ENCODE results near the gene LRRC74A.

The LRRC74A gene

DNA sequence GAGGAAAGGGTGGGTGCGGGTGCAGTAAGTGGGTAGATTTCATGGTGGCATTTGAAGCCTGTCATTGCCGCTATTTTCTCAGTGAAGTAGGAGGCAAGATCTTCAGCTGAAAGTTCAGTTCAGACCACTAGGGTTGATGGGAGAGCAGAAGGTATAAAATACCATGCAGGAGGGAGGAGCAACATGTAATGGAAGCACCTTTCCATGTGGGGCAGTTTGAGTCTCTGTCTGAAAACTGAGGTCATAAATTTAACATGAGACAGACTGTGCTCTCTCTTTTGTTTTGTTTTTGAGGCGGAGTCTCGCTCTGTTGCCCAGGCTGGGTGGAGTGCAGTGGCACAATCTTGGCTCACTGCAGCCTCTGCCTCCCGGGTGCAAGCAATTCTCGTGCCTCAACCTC, 22.7 kb downstream of the LRRC74A start:
- DNase-seq (ENCODE audit: low spot score) = no peak

DNA sequence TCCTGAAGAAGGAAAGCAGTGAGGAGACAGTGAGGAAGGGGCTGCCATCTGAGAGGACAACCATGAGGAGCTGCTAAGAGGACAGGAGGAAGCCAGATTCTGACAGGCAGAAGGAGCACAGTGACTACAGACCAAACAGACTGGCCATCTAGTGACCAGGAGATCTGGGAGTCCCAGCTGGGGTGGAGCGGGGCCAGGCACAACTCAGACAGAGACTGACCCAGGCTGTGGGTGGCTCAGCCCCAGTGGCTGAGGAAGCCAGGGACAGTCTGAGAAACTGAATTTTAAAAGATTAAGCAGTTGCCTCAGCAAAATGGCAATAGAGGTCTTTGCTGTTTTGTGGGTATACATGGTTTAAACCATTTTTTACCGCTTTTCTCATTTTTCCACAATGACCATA, 28.9 kb downstream of the LRRC74A start:
- no peak for DNase-seq (ENCODE audit: low spot score)

DNA sequence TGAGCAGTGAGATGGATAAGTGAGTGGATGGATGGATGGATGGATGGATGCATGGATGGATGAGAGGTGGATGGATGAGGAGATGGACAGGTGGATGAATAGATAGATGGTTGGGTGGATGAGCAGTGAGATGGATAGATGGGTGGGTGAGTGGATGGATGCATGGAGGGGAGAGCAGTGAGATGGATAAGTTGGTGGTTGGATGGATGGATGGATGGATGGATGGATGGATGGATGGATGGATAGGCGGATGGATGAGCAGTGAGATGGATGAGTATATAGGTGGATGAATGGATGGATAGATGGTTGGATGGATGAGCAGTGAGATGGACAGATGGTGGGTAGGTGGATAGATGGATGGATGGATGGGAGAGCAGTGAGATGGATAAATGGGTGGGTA, 30.6 kb downstream of the LRRC74A start:
- no peak for DNase-seq (ENCODE audit: low spot score)

DNA sequence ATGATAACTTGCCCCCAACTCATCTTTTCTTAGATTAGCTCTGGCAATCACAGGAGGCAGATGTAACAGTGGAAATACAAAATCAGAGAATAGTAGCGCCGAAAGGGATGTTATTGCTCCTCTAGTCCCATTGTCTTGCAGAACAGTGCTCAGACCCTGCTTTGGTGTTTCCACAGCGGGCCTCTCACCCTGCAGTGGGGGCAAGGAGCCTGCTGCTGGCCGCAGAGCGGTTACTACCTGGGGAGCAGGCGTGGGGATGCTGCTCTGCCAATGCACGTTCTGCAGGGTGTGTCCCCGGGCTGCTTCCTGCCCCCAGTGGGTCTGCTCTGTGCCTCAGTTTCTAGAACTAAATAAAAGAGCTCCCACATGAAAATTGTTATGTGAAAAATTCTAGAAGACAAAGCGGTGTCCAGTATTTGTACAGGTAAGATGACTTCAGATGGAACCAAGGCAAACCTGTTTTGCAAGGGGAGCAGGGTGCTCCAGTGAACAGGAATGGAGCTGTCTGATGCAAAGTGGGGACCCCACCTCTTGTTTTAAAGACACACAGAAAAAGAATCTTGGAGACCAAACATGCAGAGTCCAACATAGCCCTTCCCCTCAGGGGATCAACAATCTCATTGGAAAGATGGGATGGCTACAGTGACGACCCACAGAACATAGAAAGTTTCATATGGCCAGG, 35.5 kb downstream of the LRRC74A start:
- no peak for DNase-seq (ENCODE audit: low spot score)

DNA sequence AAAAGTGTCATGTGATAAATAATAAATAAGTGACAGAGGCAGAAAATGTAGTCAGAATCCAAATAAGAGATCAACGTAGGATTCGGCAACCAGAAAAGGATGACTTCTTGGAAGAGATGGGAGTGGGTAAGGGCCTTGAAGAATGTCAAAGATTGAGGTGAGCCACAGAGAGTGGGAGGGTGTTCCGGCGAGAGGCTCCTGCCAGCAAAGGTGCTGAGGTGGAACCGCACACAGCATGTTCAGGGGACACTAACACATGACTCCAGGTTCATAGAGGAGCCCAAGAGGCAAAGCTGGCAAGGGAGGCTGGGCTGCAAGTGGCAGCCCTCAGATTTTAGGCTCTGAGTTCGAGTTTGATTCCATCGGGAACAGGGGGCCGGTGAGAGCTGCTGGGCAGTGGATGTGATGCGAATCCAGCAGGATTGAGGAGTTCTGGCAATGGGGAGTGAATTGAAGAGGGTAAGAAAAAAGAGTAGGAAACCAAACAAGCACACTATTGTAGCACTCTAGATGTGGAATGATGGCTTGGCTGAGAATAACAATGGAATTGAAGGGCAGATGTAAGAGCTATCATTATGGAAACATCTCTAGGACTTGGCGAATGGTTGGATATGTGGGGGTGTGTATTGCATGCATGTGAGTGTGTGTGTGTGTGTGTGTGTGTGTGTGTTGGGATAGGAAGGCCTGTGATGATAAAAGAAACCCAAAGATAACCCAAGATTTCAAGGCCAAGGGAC, 36.5 kb downstream of the LRRC74A start:
- DNase-seq (ENCODE audit: low spot score) = no peak

DNA sequence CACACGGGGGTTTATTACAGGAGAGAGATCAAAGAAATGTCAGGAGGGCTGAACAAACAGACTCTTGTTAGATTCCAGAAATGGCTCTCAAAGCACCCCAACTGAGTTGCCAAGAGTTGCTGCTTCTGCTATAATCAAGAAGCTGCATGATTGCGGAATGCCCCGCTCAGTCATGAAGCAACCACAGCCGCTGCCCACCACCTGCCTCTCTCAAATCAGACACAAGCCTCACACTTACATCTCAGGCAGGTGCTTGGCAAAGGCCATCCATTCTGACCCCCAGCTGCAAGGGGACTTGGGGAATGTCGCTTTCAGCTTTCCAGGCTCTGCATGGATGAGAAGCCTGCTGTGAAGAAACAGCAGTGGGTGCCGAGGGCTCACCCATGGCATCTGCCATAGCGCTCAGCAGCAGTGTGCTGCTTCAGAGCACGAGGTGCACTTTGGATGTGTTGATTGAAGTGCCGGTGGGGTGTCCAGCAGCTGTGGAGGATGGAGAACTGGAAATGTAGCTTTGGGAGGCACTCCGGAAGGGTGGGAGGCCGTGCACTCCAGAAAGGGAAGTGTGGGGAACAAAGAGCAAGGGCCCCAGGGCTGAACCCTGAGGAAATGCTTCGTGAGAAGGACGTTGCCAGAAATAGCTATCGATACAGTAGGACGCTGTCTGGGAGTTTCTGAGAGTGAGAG, 37.7 kb downstream of the LRRC74A start:
- no peak for DNase-seq (ENCODE audit: low spot score)

DNA sequence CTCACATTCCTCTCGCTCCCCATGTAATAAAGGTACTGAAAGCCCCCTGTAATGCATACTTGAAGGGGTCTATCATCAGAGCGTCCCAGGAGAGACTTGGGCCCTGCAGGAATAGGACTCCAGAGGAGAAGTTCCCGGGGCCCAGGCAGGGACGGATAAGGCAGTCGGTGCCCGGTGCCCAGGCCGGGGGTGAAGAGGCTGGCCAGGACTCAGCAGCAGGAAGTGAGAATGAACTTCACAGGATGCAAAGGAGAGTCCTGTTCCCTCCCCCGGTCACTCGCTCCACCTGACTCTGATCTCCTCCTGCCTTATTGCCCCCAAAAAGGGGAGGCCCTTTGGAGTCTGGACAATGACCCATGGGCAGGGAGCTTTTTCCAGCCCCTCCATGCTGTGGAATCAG, 40.2 kb downstream of the LRRC74A start:
- DNase-seq (ENCODE audit: low spot score) = no peak

DNA sequence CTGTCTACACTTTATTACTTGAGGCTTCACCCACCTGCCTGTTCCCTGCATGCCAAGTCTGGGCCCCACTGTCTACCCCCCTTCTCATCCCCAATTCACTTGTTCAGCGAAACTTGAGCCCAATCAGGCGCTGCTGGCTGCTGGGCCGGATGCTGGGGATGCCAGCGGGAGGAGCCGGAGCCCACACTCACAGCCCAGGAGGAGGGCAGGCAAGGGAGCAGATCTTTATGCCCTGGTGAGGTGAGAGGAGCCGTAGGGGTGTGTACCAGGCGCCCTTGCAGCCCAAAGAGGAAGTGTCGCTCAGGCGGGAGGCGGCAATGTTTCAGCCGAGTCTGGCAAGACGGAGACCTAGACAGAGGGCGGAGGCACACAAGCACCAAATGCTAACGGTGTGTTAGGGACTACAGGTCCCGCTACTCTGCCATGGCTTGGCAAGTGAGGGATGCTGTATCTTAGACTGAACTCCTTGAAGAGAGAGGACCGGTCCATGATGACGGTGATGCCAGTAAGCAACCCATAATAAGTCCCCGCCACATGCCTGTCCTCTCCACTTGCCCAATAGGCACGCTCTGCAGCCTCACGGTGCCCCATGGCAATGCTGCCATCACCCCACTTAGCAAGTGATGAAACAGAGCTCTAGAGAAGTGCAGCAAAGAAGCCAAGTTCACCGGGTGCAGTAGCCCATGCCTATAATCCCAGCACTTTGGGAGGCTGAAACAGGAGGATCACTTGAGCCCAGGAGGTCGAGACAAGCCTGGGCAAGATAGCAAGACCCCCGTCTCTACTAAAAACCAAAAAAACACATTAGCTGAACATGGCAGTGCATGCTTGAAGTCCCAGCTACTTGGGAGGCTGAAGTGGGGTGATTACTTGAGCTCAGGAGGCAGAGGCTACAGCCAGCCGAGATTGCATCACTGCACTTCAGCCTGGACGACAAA, 41.6 kb downstream of the LRRC74A start:
- DNase-seq (ENCODE audit: low spot score) = peak; percentile 12

DNA sequence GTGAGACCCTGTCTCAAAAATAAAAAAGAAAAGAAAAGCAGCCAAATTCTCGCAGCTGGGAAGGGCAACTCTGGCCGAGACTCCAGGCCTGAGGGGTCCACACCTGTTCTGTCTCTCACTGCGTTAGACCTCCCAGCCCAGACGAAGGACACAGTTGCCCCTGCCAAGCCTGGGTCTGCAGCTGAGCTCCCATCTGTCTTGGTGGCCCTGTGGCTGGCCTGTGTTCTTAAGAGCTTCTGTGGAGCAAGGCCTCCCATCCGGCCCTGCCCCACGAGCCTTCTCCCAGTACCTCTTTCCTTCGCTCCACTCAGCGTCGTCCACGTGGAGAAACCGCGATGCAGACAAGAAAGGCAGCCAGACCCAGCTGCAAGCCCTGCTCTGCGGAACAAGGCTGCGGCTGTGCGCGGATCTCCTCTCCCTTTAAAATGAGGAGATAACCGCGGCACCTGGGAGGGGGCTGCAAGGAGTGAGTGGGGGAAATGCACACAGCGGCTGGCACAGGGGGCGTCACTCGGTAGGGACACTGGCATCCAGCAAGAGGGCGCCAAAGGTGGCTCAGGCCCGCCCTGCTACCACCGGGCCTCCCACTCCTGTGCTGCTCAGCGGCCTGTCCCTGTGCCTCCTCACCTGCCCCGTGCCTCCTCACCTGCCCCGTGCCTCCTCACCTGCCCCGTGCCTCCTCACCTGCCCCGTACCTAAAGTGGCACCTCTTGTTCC, 42.4 kb downstream of the LRRC74A start:
- peak; percentile 18 for DNase-seq (ENCODE audit: low spot score)

DNA sequence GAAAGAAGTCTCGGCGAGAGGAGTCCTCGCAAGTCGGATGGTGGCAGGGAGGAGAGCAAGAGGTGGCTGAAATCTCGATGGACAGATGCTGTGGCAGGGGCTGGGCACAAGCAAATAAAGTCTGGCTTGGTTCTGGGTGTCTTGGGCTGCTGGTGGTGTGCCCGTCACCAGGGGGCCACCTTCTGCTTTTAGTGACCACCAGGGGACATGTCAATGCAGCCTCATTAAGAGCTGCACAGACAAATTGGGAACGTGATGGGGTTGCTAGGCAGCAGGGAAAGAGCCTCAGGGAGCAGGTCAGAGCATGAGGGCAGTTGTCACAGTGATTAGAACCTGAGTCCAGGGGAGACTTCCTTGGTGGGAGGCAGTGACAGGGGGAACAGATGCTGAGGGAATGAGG, 44.0 kb downstream of the LRRC74A start:
- DNase-seq (ENCODE audit: low spot score) = no peak

DNA sequence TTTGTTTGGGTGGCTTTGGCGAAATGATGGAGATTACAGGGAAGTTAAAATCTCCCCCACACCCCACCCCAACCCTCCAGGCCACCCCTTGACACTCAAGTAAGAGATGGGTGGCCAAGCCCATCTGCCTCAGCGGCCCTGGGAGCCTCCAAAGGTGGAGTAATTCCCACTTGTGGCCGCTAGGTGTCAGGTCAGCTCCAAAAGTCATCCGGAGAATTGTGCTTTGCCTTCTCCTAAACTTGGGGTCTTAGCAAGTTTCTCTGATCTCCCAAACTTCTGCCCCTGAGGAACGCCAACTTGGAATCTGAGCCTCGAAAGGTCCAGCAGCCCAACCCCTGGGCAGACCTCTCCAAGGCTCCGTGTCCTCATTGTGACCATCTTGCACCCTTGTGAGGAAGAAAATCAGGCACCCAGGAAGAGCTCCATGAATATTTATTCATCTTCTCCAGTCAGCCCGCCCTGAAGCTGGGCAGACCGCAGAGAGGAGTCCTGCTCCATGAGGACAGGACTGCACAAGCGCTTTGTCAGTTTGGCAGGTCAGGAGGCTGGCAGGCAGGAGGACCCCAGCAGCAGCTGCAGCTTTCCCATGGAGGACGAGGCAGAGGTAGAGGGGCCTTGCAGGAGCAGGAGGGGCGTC, 46.7 kb downstream of the LRRC74A start:
- DNase-seq (ENCODE audit: low spot score) = peak; percentile 62

DNA sequence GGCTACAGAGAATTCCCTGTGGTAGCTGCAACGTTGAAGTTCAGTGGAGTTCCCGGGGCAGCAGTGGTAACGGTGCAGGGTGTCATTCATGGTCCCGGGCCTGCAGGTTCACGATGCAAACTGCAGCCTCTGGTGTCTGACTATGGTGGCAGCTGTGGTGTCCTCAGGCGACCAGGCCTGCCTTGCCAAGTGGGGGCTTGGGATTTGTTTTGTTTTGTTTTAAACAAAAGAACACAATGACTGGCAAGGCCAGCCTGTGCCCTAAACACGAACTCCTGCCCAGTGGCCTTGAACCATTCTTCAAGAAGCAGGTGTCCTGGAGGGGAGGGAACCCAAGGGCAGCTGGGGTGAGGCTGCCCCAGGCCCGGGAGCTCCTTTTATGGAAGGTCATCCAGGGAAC, 48.5 kb downstream of the LRRC74A start:
- DNase-seq (ENCODE audit: low spot score) = no peak

DNA sequence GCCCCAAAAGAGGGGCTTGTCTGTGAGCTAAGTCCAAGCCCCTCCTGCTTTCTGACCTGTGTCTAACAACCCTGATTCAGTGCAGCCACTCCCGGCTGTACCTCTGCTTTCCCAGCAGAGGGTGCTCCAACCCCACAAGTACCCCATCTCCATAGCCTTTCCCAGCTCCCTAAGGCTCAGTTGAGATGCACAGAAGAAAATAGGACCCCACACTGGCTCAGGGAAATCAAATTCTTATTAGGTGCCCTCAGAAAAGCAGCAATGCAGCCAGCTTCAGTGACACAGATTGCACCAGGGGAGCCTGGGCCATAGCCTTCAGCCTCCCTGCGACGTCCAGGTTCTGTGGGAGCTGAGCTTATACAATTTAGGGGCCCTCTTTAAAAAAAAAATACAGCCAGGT, 49.9 kb downstream of the LRRC74A start:
- peak; percentile 83 for DNase-seq (ENCODE audit: low spot score)

DNA sequence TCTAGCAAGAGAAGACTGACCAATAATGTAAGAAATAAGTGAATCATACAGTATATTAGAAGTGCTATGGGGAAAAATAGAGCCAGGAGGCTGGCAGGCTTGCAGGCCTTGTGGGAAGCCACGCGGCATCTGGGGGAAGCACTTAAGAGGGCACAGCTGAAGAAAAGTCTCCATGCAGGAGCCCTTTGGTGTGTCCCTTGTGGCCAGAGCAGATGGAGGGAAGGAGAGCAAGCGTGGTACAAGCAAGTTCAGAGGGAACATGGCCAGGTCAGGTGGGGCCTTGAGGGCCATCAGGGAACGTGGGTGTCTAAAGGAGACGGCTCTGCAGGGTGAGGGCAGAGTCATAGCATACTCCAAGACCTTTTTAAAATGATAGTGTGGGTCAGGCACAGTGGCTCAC, 51.7 kb downstream of the LRRC74A start:
- DNase-seq (ENCODE audit: low spot score) = no peak

DNA sequence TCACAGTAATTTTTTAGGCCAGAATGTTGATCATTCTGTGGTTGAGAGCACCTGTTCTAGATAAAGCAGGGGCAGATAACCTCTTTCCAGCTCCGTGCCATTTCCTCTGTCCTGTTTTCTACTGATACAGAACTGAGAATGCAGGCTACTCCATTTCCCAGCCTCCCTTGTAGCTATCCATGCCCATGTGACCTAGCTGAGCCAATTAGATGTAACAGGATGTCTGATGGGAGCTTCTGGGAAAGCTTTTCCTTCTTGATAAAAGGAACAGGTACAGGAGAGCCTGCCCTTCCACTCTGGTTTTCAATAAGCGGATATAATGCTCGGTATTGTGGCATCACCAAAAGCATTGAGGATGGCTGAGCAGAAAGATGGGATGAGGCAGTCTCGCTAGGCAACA, 54.2 kb downstream of the LRRC74A start:
- no peak for DNase-seq (ENCODE audit: low spot score)

DNA sequence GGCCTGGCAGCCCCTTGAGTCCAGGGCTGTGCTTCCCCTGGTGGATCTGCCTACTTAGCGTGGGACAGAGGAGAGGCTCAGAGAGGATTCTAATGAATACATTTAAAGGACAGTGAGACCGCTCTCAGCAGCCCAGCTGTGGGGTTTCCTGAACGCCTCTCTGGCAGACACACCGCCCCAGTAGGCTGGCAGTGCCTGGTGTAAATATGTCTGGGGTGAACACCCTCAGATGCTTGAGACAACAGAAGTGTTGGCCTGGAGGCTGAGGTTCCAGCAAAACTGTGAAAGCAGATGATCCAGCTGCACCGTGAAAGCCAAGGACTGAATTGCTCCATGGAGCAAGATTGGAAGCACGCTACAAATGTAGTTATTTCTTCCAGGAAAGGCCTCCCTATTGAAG, 55.1 kb downstream of the LRRC74A start:
- no peak for DNase-seq (ENCODE audit: low spot score)

DNA sequence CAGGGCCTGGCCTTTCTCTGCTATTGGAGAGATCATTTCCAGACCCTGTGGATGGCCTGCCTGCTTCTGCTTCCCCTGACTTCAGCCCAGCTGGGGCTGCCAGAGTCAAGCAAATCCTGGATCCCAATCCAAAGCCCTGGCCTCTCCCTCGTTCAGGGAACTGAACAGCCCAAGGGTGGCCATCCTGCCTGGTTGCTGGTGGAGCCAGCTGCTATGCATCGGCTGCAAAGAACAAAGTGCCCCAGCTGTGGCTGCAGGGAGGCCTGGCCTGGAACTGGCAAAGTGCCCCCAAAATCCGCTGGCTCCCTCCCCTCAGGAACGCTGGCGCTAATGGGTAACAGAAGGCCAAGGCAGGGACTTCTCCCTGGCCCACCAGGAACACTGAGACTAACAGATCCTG, 56.4 kb downstream of the LRRC74A start:
- DNase-seq (ENCODE audit: low spot score) = no peak

DNA sequence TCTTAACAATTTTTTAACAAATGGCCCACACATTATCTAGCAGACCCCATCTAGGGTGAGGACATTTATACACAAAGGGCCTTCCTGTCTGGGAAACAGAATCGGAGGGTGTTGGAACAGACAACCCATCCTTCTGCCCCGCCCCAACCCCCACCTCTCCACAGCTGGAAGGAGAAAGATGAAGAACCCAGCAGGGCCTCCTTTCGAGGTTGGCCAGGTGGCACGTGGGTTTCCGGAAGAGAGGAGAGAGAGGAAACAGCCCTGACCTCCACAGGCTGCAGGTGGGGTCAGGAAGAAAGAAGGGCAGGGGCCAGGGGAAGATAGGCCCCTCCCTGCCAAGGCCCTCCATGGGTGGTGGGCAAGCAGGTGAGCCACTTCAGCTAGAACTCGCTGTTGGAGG, 57.2 kb downstream of the LRRC74A start:
- no peak for DNase-seq (ENCODE audit: low spot score)

DNA sequence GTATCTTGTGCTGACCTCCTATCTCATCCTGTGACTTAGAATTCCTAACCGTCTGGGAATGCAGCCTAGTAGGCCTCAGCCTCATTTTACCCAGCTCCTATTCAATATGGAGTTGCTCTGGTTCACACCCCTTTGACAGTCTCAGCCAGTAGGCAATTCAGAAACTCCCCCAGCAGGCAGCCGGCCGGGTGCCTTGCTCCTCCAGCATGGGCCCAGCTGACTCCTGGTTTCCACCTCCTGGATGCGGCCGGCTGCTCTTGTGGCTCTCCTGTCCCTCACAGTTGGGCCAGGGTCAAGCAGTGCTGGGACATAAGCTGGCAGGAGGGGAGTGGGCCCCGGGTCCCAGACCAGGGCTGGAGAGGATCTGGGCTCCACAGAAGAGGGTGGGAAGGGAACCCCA, 58.2 kb downstream of the LRRC74A start:
- no peak for DNase-seq (ENCODE audit: low spot score)

DNA sequence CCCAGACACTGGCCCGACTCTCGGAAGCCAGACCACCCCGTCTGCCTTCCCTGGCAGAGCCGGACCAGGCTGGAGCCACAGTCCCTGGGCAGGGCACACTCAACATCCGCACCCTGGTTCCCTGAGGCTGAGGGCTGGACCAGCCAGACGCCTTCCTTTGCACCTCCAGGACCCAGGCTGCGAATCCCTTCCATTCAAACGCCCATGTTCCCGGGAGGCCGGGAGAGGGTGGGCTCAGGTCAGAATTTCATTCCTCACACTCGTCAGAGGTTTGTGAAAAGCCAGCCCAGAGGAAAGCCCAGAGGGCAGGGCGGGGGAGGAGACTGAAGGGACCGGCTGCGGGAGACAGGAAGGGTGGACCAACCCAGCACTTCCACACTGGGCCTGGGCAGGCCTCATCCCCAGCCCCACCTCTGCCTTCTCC, 58.7 kb downstream of the LRRC74A start:
- DNase-seq (ENCODE audit: low spot score) = no peak

DNA sequence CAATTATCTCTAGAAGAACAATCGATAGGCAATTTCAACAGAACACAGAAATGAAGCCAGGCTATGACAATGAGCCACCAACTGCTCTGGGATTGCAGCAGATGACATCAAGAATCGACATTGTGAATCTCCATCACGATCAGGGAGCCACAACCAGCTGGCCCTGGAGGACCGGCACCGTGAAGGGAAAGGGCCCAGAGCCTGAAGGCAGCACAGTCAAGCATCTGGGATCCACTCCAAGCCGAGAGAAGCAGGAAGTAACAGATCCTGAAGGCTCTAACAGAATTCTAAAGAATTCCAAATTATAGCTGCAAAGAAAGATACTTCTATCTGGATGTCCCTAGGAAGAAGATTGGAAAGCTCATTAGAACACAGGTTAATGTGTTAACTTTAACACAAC, 61.0 kb downstream of the LRRC74A start:
- no peak for DNase-seq (ENCODE audit: low spot score)

Measured in cerebellar cortex (tissue), 1 donor.